ENCODE results near the gene ANKRD11.
"Not testable (repeated sequence)": the region's sequence is repeated elsewhere in the genome, so short reads cannot be mapped to it uniquely, and the experiment has no call there.

The ANKRD11 gene

DNA sequence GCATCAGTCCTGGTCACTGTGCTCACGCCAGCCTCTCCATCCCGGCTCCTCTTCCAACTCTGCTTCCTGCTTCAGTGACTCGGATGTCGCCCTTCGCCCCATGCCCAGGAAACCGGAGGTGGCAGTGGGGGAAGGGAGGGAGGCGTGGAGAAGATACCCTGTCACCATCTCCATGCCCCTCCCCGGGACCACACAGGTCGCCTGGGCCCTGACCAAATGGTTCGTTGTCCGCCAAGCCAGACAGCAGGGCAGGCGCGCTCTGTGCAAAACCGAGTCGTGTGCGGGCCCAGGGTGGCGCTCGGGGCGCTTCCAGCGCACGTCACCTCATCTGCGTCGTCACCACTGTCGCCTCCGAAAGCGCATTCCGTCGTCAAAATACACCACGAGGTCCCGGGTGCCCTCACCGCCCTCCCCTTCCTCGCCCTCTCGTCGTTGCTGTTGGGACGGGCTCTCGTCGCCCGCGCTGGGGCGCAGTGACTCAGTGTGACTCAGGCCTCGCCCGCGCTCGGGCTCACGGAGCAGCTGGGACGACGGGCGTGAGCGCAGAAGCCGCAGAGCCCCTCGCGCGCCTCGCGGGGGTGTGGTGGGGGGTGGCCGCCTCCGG, 233.6 kb downstream of the ANKRD11 start:
- FAIRE-seq: no peak

DNA sequence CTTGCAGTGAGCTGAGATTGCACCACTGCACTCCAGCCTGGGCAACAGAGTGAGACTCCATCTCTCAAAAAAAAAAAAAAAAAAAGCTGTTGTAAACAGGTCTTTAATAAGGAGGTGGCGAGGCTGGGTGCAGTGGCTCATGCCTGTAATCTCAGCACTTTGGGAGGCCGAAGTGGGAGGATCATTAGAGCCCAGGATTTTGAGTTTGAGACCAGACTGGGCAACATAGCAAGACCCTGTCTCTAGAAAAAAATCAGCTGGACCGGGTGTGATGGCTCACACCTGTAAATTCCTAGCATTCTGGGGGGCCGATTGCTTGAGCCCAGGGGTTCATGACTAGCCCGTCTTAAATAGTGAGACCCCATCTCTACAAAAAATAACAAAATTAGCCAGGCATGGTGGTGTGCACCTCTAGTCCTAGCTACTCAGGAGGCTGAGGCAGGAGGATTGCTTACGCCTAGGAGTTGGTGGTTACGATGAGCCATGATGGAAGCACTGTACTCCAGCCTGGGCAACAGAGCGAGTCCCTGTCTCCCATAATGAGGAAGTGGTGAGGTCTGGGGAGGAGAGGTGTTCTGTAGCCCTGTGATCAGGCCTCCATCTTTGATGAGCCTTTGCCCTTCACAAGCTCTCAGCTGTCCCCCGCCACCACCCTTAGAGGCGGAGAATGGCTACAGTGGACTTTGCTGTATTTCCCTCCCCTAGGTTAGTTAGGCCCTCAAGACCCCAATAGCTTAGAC, 236.6 kb downstream of the ANKRD11 start:
- no peak for FAIRE-seq

DNA sequence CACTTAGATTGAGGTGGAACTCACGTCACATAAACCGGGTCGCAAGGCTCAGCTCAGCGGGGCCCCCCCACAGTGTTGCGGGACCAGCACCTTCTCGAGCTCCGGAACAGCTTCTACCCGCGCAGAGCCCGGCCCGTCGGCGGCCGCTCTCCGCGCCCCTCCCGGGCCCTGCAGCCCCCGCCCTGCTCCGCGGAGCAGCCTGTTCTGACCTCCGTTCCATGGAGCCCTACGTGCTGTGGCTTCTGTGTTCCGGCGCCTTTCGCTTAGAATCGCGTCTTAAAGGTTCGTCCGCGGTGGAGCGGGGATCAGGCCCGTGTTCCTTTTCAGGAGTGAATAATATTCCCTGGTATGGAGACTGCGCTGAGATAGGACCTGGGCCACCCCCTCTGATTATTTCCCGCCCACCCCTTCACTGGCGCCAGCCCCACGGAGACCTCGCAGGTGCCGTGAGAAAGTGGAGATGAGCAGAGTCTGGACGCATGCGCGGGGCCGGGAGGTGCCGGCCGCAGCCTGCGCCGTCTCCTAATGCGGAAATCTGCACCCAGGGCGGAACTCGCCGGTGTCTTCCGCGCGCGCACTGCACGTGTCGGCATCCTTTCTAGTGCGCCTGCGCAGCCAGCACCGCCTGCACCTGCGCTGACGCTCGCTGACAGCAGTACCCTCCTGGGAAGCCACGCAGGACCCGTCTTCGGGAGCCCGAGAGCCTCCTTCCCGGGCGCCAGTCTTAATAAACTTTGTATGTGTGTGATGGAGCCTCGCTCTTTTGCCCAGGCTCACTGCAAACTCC, 242.0 kb downstream of the ANKRD11 start:
- FAIRE-seq: no peak

GRCh38 chr16:89247734-89248075, 242.7 kb downstream of the ANKRD11 start:
- FAIRE-seq: not testable (repeated sequence)

DNA sequence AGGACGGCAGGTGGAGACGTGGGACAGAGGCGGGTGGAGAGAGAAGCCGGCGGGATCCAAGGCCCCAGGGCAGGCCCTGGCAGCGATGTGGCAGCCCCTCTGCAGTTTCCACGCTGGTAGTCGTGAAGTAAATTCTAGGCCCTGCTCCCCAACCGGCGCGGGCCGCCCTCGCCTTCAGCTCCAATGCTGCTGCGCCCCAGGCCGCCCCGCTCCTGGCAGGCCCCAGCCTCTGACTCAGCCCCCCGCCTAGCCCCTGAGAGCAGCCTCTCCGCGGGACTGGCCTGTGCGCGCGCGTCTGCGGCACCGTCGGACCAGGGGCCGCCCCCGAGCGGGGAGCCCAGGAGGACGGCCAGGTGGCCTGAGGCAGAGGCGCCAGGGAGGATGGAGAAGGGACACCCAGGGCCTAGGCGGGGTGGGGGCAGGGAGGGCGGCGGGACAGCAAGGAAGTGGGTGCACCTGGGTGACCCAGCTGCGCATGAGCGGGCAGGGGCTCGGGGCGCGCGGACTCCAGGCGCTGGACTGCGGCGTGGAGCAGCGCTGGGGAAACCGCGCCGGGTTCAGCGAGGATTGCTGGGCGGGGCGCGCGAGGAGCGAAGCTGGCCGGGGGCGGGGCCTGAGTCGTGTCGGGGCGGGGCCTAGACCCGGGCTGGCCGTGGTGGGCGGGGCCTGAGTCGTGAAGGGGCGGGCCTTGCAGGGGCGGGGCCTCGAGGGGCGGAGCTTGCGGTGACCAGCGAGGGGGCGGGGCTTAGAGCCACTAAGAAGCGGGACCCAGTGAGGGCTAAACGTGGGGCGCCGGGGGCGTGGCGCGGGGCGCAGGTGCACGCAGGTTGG, 243.2 kb downstream of the ANKRD11 start:
- no peak for FAIRE-seq

DNA sequence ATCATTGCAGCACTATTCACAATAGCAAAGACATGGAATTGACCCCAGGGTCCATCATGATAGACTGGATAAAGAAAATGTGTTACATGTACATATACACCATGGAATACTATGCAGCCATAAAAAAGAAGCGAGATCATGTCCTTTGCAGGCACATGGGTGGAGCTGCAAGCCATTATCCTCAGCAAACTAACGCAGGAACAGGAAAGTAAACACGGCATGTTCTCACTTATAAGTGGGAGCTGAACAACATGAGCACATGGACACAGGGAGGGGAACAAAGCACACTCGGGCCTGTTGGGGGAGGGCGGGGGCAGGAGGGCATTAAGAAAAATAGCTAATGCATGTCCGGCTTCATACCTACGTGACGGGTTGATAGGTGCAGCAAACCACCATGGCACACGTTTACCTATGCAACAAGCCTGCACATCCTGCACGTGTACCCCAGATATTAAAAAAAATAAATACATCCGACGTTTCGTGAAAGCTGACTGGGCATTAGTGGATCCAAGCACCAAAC, 243.9 kb downstream of the ANKRD11 start:
- FAIRE-seq: no peak

DNA sequence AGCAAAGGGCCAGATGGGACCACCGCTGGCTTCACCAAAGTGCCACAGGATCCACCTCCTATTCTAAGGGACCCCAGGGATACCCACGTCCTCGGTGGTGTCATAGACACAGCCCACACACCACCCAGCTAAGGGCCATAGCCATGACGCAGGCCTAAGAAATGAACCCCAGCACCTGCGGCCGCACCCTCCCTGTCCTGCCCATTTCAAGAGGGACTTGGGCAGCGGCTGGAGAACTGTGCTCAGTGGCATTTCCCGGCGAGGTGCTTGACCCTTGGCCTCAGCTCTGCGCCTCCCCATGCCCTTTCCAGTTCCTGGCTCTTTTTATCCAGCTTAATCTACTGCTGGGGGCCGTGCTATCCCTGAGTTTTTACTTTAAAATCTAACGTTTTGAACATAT, 245.6 kb downstream of the ANKRD11 start:
- FAIRE-seq: no peak

GRCh38 chr16:89244264-89244663, 246.1 kb downstream of the ANKRD11 start:
- not testable (repeated sequence) for FAIRE-seq

GRCh38 chr16:89243664-89244063, 246.7 kb downstream of the ANKRD11 start:
- no peak for FAIRE-seq

DNA sequence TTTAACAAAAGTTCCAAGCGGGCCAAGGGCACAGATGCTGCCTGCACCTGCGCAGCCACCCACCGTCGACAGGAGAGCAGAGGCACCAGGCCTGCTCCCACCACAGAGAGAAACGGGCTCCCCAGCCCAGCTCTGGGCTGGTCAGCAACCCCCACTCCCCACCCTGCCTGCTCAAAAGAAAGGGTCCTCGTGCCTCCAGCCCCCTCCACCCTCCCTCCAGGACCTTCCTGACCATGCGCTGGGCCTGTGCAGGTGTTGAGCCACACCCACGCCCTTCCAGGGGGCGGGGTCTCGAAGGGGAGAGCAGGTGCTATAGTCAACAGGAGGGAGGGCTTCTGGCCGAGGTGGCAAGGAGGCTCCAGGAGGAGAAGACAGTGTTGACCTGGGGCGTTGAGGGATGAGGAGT, 247.6 kb downstream of the ANKRD11 start:
- no peak for FAIRE-seq

DNA sequence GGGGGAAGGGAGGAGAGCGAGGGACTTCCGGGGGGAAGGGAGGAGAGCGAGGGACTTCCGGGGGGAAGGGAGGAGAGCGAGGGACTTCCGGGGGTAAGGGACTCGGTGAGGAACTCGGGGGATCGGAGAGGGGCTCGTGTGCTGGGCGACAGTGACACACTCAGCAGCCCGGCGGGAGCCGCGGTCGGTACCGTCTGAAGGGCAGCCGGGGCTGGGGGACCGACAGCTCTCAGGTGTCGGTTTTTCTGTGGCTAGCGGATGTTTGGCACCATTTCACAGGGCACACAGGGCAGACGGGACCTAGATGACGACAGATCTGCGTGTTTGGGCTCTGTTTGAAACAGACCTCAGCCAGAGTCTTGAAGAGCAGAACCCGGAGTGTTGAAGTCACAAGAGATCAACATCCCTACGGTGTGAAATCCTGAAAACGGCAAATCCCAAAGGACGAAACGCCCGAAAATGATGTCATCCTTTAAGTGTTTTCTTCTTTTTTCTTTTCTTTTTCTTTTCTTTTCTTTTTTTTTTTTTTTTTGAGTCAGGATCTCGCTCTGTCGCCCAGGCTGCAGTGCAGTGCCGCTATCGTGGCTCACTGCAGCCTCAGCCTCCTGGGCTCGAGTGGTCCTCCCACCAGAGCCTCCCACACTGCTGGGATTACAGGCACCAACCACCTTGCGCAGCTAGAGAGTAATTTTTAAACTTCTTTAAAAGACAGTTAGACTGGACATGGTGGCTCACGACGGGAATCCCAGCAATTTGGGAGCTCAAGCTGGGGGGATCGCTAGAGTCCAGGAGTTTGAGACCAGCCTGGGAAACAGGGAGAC, 249.0 kb downstream of the ANKRD11 start:
- FAIRE-seq: no peak

DNA sequence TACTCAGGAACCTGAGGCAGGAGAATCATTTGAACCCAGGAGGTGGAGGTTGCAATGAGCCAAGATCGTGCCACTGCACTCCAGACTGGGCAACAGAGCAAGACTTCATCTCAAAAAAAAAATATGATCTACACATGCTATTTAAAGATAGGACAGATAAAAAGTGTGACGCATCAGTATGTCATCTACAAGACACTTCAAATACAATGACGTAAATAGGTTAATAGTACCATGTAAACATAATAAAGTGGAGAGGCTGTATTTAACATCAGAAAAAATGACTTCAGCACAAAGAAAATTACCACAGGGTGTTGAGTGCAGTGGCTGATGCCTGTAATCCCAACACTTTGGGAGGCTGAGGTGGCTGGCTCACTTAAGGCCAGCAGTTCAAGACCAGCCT, 252.6 kb downstream of the ANKRD11 start:
- no peak for FAIRE-seq

GRCh38 chr16:89233678-89234490, 256.5 kb downstream of the ANKRD11 start:
- no peak for FAIRE-seq

GRCh38 chr16:89232107-89232506, 258.3 kb downstream of the ANKRD11 start:
- no peak for FAIRE-seq

- FAIRE-seq: no peak
Observed at GRCh38 chr16:89230255-89230654, 260.1 kb downstream of the ANKRD11 start.

- FAIRE-seq: no peak
Observed at GRCh38 chr16:89224665-89225064, 265.7 kb downstream of the ANKRD11 start.

DNA sequence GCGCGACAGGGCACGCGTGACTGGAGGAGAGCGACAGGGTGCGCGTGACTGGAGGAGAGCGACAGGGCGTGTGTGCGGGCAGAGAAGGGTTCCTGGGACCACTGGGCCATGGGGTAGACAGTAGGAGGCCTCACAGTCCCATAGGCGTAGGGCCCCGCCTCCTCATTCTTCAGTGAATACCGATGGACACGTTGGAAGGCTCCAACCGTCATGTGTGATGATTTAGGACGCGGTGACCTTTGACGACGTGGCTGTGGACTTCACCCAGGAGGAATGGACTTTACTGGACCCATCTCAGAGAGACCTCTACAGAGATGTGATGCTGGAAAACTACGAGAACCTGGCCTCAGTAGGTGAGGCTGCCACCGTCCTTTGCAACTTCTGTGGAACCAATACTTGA, 267.4 kb downstream of the ANKRD11 start:
- no peak for FAIRE-seq

DNA sequence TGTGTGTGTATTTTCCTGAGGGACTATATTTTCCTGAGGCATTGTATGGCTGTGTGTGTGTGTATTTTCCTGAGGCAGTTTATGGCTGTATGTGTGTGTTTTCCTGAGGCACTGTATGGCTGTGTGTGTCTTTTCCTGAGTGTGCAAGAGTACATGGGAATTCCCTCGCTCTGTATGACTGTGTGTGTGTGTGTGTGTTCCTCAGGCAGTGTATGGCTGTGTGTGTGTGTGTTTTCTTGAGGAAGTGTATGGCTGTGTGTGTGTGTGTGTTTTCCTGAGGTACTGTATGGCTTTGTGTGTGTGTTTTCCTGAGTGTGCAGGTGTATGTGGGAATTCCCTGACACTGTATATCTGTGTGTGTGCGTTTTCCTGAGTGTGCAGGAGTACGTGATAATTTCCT, 268.8 kb downstream of the ANKRD11 start:
- no peak for FAIRE-seq

- no peak for FAIRE-seq
Observed at GRCh38 chr16:89219365-89219764, 271.0 kb downstream of the ANKRD11 start.

Measured in colon (tissue), 2 donors.